SK-MEL-5 (cell line): ENCODE data around the gene NSMCE3. TPM values are rescaled to one million over a fixed set of nuclear protein-coding genes. Genes with fewer than 3 reads are reported as not detected.

ENCODE experiments used
- DNase-seq: peaks from one replicate; pipeline ENCODE4 v3.0.0-alpha.2; 2016; ENCODE audit warnings: low read depth, low spot score
- in situ Hi-C: cut with HindIII; loops from 2 replicates; pipeline ENCODE4 v1.10.0; 2016; ENCODE audit warnings: low sequenced_read_pairs, high pct_unique_total_duplicates, low pct_unique_long_range_greater_than_20kb
- total RNA-seq: library from RNA; depleted of rRNA; stranded (reverse); fragments of >200 nt; shearing (Covaris generic); gene quantifications from 2 replicates; pipeline ENCODE4 v1.2.3, GENCODE V29; 2014

NSMCE3 gene
- total RNA-seq, 1 experiment from 2014 or later = 11.2 TPM

DNA sequence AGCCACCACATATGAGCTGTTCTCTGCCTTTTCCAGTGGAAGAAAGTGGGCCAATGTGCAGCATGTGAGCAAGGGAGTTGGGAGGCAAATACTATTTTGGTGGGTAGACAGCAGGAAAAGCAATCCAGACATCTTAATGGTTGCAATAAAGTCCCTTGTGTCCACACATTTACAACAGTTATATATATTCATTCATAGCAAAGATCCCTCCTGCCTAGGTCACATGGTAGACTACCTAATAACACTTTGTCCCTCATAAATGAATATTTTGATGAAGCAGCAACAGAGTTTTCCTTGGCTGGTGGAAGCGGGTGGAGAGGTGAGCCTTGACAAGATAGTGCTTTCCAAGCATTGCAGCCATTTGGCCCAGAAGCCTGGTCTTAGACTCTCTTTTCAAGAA, 6.2 kb upstream of the NSMCE3 start:
- in situ Hi-C loops = no loop called here
- no peak for DNase-seq

DNA sequence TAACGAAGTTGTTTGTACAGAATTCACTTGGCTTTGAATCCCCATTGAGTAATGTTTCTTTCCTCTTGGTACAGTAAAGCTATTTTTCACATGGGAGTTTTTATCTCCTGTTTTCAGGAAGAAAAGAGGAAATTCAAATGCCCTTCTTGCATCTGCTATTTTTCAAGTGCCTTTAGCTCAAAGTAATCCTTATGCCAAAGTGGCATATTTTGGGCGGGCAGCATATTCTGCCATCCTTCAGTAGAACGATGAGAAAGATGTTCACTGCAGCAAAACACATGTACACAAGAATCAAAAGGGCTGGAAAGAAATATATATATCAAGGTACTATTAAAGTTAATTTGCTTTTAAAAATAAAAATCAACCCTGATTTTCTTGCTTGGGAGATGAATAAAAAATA, 5.3 kb upstream of the NSMCE3 start:
- DNase-seq = no peak
- in situ Hi-C loops = no loop called here

DNA sequence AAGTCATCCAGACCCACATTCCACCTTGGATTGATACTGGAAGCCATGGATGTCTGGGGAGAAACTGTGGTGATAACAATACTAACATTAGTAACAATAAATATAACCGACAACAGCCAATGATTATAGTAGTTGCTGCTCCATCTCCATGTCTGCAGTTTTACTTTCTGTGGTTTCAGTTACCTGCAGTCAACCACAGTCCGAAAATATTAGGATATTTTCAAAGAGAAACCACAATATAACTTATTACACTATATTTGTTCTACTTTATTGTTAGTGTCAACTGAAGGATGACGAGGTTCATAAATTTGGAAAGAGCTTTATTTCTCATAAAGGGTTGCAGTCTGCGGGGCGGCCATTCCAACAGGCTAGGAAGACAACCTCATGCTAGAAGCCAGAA, 2.6 kb upstream of the NSMCE3 start:
- no peak for DNase-seq
- in situ Hi-C loops = no loop called here

DNA sequence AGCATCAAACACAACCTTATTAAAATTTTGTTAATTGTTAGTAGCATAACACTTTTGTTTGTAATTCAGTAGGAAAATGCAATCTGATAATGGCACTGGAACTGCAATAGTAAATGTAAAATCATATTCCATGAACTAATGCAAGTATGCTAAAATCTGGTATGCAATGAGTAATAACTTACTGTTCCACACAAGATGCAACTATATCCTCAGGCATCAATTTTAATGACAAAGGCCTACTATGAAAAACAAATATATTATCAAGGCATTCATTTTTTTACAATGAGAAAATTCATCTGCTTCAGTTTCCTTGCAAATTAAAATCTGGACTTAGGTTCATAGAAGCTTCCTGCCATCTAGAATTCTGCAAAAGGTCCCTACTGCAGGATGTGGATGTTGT, 1.4 kb upstream of the NSMCE3 start:
- in situ Hi-C loops = no loop called here
- DNase-seq = no peak

DNA sequence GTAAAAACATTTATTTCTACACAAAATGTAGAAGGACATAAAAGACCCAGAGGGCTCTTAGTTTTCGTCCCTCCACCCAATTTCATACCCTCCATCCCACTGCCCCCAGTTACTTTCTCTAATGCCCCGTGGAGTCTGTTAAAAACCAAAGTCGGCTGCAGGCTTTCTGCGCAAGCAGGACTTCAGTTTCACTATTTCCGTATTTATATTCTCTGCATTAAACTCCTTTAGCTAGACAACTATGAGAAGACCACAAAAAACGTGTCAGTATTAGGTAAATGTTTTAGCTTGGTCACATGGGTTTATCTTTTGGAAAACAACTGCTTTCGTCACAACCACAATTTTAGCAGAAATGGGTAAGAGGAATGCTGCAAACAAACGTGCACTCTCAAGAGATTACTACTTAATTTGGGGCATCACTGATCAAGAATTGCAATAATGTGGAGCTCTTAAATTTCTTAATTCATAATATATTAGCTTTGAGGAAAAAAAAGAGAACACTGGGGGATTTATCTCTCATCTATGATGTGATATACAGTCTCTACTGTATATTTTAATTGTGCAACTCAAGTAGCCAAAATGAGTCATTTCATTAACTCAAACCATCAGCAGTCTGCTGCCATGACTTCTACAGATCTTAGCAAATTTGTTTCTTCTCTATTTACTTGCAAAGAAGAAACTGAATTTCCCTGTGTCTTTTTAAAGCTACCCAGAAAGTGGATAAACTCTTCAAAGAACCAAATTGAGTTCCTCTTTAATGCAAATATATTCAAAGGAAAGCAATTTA, 740 bp upstream of the NSMCE3 start:
- in situ Hi-C loops = no loop called here
- DNase-seq = no peak

DNA sequence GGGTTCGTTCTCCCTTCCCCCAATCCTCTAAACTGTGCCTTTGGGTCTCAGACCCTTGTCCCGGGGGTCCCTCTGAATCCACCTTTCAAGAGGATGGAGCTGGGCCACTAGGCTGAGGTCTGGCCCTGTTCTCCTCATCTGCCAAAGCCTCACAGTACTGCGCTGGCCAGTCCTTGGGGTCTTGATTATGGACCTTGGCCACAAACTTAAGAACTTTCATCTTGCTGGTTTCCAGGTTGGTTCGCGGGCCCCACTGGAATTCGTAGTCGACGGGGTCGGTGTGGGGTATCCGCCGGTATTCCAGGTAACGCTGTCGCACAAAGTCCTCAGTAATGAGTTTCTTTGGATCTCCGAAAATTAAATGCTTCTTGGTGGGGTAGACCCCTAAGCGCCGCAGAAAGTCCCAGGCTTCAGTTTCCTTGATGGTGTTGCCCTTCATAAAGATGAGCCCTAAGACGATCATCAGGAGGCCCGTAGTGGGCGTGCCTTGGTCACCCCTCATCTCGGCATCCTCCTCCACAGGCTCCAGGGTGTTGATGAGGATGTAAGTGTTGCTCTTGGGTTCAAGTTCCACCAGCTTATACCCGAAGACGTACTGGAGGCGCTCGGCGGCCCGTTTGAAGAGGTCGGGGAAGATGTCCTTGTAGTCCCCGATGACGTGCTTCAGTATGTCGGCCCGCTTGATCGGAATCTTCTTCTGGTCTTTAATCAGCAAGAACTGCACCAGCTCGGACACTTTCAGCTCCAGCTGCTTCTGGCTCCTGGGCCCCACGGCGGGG, 727 bp downstream of the NSMCE3 start:
- peak; percentile 24 for DNase-seq
- in situ Hi-C loops = no loop called here

DNA sequence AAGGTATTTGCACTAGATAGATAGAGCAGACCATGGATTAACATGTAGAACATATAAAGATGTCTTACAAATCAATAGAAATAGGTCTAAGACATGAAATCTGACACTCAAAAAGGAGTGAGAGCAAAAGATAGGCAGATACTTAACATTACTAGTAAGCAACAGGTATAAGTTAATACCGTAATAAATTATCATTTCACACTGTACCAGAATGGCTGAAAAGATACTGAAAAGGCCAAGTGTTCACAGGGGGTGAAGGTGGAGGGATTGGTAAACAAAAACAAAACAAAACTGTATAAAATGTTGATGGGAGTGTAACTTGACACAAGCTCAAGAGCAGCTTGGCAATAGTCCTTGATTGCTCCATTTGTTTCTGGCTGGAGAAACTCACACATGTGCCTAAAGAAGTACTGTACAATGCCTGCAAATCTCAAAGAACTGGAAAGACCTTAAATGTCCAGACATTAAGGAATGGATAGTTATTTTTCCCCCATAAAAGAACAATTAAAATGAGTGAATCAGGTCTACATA, 3.5 kb downstream of the NSMCE3 start:
- in situ Hi-C loops = no loop called here
- DNase-seq = no peak

DNA sequence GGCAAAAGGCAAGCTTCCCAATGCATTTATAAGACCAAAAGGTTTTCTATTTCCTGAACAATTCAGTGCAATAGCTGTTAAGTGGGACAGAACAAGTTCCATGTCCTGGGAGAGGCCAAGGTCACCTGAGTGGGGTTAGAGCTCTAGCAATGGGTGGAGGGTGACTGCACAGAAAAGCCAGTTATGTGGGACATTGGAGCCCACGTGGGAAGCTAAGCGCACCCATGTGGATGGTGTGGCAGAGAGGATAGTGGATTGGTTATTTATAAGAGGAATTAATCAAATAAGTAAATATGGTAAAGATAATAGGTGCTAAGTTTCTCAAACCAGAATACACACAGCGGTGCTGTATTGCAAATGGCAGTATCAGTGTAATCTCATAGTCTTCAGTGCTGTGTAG, 6.3 kb downstream of the NSMCE3 start:
- in situ Hi-C loops = no loop called here
- DNase-seq = no peak

DNA sequence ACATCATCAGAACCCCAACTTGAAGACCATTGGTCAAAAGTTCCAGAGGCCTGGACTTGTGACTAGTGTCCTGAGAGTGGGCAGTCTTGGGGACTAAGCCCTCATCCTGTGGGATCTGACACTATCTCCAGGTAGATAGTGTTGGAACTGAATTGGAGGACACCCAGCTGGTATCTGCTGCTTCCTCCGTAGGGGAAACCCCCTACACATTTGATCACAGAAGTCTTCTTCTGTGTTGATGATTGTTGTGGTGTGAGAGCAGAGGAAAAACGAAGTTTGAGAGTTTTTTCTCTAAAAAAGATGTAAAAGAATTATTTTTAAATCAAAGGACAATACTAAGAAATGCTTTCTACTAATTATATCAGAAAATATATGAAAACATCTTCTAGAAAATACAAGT, 6.9 kb downstream of the NSMCE3 start:
- in situ Hi-C loops = no loop called here
- no peak for DNase-seq

DNA sequence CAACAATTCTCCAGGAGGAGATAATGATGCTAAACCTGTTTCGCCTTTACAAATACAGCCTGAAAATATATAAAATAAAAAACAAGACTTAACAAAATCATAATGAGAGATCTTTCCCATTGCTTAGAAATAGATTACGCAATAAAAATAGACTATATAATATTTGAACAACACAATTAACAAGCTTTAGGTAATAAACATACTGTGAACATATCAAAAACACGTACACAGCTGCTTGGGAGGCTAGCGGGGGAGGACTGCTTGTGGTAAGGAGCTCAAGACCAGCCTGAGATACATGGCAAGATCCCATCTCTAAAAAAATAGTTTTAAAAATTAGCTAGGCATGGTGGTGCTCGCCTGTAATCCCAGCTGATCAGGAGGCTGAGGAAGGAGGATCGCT, 8.7 kb downstream of the NSMCE3 start:
- DNase-seq = no peak
- in situ Hi-C loops = no loop called here

DNA sequence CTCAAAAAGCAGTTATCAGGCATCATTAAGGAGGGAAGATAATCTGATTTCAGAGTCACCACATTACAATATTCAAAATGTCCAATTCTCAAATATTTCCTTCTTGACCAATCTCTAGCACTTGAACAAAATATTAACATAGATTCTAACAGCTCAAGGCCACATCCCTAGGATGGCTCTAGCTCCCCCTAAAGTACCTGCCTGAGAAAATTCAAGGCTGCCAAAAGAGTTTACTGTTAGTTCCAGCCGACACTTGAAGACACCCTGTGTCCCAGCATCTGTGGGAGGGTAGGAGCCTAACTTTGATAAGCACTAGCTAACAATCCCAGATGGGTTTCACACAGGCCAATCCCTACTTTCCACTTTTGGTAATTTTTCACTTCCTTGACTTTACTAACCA, 10.4 kb downstream of the NSMCE3 start:
- peak; percentile 17 for DNase-seq
- in situ Hi-C loops = no loop called here

DNA sequence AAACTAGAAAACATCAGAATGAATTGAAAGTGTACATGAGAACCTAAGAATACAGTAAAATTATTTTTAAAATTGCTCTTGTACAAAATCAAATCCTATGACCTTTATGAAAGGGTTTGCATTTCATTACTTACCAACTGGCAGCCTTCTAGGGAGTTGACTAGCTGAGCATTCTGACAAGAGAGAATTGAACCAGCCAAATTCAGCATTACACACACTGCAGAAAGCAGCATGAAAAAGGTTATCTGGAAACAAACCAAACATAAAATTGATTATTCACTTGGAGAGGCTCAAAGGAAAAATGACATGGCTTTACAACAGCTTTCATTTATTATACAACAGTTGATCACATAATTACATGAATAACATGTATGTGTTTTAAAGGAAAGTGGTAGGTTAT, 17.4 kb downstream of the NSMCE3 start:
- in situ Hi-C loops = no loop called here
- no peak for DNase-seq

DNA sequence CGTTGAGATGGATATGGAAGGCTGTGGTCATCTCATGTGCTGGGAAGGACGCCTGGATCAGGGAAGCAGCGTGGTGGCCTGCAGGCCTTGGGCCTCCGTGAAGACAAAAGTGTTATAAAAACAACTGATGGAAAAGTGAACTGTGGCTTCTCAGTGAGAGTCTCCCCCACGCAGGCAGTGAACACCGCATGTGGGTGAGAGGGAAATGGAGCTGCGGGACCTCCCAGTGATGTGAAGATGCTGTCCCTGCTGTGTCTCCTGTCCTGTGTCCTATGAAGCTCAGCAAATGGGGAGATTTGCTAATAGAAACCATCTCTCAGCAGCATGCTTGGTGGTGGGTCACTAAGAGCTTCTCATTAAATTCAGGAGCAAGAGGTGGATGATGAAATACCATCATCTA, 25.1 kb downstream of the NSMCE3 start:
- in situ Hi-C loops = no loop called here
- DNase-seq = no peak

DNA sequence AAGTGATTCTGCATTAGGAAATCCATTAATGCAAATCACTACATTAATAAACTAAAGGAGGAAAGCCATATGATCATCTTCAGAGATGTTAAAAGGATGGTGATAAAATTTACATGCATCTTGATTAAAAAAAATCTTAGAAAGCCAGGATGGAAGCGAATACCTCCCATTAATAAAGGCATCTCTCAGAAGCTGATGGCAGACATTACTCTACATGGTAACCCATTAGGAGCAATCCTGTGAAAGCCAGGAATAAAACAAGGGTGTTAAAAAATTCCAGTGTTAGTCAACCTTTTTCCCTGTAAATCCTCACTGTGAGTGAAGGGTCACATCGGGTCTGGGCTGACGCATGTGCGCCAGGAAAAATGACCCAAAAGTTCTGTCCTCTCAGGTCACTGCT, 25.5 kb downstream of the NSMCE3 start:
- in situ Hi-C loops = no loop called here
- no peak for DNase-seq

DNA sequence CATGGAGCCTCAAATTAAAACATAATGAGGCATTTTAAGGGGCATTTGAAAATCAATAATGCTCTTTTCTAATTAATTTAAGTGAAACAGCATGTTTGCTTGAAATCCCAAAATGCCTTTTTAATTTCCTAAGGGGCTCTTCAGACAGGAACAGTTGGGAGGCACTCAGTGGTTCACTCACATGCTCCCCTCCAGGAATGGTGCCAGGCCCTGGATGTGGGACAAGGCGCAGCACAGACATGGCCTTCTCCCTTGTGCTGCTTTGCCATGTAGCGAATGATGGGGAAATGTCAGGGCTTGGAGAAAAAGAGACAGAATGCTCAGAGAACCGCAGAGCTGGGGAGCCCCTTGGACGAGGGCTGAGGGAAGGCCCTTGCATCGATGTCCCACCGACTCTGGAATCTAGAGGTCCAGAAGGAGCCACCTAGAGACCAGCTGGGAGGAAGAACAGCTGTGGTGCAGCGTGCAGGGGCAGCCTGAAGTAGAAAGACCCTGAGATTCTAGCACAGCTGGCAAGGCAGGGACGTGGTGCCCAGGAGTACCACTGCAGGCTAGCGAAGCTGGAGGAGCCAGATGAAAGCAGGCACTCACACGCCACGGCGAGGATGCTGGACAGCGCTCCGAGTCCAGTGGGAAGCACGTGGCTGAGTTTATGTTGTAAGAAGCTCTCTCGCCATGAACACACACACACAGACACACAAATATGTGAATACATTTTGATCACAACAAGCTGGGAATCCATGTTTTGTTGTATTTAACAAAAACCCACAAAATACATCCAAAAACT, 27.0 kb downstream of the NSMCE3 start:
- in situ Hi-C loops = no loop called here
- DNase-seq = peak; percentile 26

DNA sequence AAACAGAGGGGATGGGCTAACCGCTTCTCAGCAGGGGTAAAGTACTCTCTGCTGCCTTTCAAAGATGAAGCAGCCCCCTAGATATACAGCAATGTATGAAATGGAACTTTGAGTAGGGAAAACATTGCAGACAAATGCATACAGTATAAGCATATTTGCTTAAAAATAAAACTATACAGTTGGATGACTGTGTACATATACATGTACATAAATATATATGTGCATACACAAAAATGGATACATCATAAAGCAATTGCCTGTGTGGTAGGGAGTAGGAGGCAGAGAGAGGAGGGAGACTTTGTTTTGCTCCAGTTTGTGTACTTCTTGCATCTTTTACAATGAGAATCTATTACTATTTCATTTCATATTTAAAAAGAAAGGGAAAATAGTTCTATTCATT, 28.4 kb downstream of the NSMCE3 start:
- DNase-seq = no peak
- in situ Hi-C loops = no loop called here

DNA sequence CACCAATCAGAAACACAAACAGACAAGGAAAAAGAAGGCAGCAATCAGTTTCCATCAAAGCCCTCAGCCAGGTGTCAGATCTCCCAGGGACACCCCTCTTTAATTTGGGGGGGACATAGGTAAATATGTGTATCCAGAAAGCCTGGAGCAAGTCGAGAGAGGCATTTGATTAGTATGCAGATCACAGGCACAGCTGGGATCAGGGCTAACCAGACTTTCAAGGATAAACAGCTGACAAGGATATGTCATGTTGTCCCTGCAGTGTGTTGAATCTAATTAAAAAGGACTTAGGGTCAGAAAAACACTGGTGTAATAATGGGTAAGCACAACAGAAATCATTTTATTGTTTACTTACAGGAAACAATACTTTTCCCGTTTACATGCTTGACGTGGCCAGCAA, 30.2 kb downstream of the NSMCE3 start:
- DNase-seq = no peak
- in situ Hi-C loops = no loop called here

DNA sequence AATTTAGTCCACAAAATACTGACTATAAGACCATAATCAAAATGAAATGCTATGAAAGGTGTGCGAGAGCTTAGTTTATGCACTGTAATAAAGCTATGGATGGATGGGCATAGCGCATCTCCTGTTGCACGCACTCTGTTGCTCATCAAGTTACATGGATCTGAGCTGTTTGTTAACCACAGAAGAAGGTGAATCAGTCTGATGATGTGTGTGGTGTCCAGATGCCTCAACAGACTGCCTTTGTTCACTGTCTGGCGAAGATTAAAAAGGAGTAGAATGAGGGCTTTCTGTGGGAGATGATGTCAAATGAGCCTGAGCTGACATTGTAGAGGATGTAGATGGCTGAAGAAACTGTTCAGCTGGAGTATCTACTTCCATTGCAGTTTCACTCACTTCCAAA, 36.1 kb downstream of the NSMCE3 start:
- DNase-seq = peak; percentile 56
- in situ Hi-C loops = no loop called here
